Measurements from ENCODE around the gene CYP8B1. TPM values are rescaled to one million over a fixed set of nuclear protein-coding genes. Genes with fewer than 3 reads are reported as not detected.

CYP8B1 gene
- total and polyA plus RNA-seq, 9 of the 15 experiments (the other 6 are each of a cell fraction or from before 2014, with no cell fraction given) = 0.04 TPM; not detected in 8

DNA sequence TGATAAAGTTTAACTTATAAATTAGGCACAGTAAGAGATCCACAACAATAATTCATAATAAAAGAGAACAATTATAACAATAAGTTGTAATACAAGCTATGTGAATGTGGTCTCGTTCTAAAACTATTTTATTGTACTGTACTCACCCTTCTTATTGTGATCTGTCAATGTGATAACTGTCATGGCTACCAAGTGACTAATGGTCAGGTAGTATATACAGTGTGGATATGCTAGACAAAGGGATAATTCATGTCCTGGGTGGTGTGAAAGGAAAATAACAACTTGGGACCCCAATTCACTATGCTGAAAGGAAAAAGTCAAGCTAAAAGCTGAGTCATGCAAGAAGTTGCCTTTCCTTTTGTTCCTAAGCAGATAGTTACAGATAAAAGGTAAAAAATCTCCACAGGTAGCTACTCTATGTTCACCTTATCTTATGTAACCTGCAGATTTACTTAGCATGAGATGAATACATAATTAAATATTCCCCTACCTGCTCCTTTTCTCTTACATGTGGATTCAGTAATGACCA is 10.7 kb upstream of the CYP8B1 start (continued):
- TF ChIP-seq RCOR1 (IDR thresholded peaks at IDR 0.05; ENCODE audit: borderline replicate concordance in 1 of 2, low read depth in 2 of 2, low read length in 2 of 2) (no peak), TARDBP (IDR thresholded peaks at IDR 0.05) (no peak), ZNF174 (CRISPR knock-in tag; IDR thresholded peaks at IDR 0.05) (no peak), STAT5A (IDR thresholded peaks at IDR 0.05; ENCODE audit: borderline replicate concordance, low read length) (no peak), NRF1 (conservative IDR thresholded peaks at IDR 0.05 in 1 of 2, IDR thresholded peaks at IDR 0.05 in 1 of 2) (no peak), NFE2 (IDR thresholded peaks at IDR 0.05; ENCODE audit: low read depth) (peak; percentile 52; the same call in 1 of the 2 replicates), DNMT1 (IDR thresholded peaks at IDR 0.05) (no peak), ILF3 (IDR thresholded peaks at IDR 0.05; ENCODE audit: borderline replicate concordance) (no peak), ELF1 (tag; IDR thresholded peaks at IDR 0.05) (no peak), SIN3B (IDR thresholded peaks at IDR 0.05; ENCODE audit: low read depth) (no peak), C11orf30 (IDR thresholded peaks at IDR 0.05; ENCODE audit: low read depth) (peak; percentile 42), BCOR (IDR thresholded peaks at IDR 0.05) (no peak), NFRKB (IDR thresholded peaks at IDR 0.05; ENCODE audit: low read depth) (no peak), BHLHE40 (IDR thresholded peaks at IDR 0.05; ENCODE audit: low read length) (no peak)
- TF ChIP-seq, protein P1, sequence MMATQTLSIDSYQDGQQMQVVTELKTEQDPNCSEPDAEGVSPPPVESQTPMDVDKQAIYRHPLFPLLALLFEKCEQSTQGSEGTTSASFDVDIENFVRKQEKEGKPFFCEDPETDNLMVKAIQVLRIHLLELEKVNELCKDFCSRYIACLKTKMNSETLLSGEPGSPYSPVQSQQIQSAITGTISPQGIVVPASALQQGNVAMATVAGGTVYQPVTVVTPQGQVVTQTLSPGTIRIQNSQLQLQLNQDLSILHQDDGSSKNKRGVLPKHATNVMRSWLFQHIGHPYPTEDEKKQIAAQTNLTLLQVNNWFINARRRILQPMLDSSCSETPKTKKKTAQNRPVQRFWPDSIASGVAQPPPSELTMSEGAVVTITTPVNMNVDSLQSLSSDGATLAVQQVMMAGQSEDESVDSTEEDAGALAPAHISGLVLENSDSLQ (IDR thresholded peaks at IDR 0.05) = peak; percentile 65; the same call in 1 of the 2 replicates
- TF ChIP-seq, protein P2, sequence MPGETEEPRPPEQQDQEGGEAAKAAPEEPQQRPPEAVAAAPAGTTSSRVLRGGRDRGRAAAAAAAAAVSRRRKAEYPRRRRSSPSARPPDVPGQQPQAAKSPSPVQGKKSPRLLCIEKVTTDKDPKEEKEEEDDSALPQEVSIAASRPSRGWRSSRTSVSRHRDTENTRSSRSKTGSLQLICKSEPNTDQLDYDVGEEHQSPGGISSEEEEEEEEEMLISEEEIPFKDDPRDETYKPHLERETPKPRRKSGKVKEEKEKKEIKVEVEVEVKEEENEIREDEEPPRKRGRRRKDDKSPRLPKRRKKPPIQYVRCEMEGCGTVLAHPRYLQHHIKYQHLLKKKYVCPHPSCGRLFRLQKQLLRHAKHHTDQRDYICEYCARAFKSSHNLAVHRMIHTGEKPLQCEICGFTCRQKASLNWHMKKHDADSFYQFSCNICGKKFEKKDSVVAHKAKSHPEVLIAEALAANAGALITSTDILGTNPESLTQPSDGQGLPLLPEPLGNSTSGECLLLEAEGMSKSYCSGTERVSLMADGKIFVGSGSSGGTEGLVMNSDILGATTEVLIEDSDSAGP (CRISPR knock-in tag; IDR thresholded peaks at IDR 0.05) = no peak
- TF ChIP-seq, protein P3, sequence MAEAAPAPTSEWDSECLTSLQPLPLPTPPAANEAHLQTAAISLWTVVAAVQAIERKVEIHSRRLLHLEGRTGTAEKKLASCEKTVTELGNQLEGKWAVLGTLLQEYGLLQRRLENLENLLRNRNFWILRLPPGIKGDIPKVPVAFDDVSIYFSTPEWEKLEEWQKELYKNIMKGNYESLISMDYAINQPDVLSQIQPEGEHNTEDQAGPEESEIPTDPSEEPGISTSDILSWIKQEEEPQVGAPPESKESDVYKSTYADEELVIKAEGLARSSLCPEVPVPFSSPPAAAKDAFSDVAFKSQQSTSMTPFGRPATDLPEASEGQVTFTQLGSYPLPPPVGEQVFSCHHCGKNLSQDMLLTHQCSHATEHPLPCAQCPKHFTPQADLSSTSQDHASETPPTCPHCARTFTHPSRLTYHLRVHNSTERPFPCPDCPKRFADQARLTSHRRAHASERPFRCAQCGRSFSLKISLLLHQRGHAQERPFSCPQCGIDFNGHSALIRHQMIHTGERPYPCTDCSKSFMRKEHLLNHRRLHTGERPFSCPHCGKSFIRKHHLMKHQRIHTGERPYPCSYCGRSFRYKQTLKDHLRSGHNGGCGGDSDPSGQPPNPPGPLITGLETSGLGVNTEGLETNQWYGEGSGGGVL (CRISPR knock-in tag; IDR thresholded peaks at IDR 0.05) = no peak
- TF ChIP-seq, protein P4, sequence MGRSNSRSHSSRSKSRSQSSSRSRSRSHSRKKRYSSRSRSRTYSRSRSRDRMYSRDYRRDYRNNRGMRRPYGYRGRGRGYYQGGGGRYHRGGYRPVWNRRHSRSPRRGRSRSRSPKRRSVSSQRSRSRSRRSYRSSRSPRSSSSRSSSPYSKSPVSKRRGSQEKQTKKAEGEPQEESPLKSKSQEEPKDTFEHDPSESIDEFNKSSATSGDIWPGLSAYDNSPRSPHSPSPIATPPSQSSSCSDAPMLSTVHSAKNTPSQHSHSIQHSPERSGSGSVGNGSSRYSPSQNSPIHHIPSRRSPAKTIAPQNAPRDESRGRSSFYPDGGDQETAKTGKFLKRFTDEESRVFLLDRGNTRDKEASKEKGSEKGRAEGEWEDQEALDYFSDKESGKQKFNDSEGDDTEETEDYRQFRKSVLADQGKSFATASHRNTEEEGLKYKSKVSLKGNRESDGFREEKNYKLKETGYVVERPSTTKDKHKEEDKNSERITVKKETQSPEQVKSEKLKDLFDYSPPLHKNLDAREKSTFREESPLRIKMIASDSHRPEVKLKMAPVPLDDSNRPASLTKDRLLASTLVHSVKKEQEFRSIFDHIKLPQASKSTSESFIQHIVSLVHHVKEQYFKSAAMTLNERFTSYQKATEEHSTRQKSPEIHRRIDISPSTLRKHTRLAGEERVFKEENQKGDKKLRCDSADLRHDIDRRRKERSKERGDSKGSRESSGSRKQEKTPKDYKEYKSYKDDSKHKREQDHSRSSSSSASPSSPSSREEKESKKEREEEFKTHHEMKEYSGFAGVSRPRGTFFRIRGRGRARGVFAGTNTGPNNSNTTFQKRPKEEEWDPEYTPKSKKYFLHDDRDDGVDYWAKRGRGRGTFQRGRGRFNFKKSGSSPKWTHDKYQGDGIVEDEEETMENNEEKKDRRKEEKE (IDR thresholded peaks at IDR 0.05; ENCODE audit: borderline replicate concordance in 1 of 2, control insufficient read depth in 1 of 2, low read depth in 2 of 2, low read length in 1 of 2) = no peak

Data from K562 (cell line).